ENCODE measurements around the gene FILIP1L.

FILIP1L gene

DNA sequence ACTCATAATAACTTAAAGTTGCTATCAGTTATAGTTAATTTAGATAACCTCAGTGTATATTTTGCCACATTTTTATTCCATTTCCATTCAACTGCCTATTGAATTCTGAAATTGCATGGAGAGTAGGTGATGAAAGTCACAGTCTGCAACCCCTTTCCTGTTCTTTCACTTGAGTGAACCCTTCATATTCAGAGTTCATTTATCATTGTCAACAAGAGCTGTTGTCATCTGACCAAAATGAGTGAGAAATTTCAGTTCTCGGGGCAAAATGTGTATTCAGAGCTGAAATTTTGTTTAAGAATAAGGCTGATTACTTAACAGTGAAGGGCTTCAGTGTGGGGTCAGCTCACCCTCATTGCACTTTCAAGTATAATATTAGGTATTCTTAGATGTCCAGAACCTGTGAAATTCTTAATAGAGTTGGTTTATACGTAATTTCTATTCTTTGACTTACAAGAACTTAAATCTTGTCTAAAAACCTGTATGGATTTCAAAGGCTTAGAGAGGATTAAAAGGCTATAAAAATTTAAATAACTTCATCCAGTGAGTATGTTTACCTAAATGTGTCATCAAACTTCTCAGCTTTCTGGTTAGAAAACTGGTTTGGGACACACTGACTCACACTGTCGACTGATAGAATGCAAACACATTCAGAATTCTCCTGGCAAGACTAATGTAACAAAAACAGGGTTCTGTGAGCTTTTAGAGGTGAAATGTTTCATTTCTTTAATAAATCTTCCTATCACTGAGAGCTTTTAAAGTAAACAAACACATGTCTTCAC, 204.4 kb downstream of the FILIP1L start:
- no peak for TF ChIP-seq CTCF (conservative IDR thresholded peaks at IDR 0.05; ENCODE audit: low read depth, low read length)
- DNase-seq (ENCODE audit: low read depth) = peak; percentile 76

DNA sequence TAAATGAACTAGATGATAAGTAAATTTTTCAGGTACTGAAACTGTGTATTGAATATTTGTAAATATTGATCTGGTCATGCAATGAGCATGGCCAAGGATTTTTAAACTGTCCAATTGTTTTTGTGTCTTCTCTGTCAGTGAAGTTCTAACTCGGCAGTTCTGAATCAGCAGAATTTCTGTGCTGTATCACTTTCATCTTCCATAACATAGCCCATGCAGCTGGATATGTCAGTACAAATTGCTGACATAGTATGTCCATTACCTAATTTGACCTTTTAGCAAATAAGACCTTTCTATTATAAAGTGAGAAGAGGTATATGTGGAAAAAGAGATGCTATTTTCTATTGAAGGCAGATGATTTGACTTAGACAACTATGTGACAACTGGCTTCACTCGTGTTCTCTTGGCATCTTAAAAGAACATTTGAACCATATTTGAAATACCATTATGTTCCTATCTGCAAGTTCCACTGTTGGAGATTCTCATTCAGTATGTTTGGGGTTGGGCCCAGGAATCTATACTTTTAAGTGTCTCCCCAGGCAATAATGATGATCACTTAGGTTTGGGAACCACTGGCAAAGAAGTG, 206.2 kb downstream of the FILIP1L start:
- H3K4me3 ChIP-seq (ENCODE audit: low read length) = no peak overlapping the region
- no peak for TF ChIP-seq CTCF (conservative IDR thresholded peaks at IDR 0.05; ENCODE audit: low read depth, low read length)
- DNase-seq (ENCODE audit: low read depth) = no peak

More for the DNA sequence above, 204.4 kb downstream of the FILIP1L start:
- no peak overlapping the region for H3K4me3 ChIP-seq (ENCODE audit: low read length)

- no peak for DNase-seq (ENCODE audit: low read depth)
- no peak overlapping the region for H3K4me3 ChIP-seq (ENCODE audit: low read length)
- no peak for TF ChIP-seq CTCF (conservative IDR thresholded peaks at IDR 0.05; ENCODE audit: low read depth, low read length)
Observed at GRCh38 chr3:99903869-99904268, 210.4 kb downstream of the FILIP1L start.

GRCh38 chr3:99902091-99902490, 212.2 kb downstream of the FILIP1L start:
- no peak for DNase-seq (ENCODE audit: low read depth)
- H3K4me3 ChIP-seq (ENCODE audit: low read length) = no peak overlapping the region
- no peak for TF ChIP-seq CTCF (conservative IDR thresholded peaks at IDR 0.05; ENCODE audit: low read depth, low read length)

- DNase-seq (ENCODE audit: low read depth) = peak; percentile 69
- TF ChIP-seq CTCF (conservative IDR thresholded peaks at IDR 0.05; ENCODE audit: low read depth, low read length) = no peak
- peak overlapping the region; percentile 21 for H3K4me3 ChIP-seq (ENCODE audit: low read length)
Observed at GRCh38 chr3:99901200-99901926, 212.9 kb downstream of the FILIP1L start.

DNA sequence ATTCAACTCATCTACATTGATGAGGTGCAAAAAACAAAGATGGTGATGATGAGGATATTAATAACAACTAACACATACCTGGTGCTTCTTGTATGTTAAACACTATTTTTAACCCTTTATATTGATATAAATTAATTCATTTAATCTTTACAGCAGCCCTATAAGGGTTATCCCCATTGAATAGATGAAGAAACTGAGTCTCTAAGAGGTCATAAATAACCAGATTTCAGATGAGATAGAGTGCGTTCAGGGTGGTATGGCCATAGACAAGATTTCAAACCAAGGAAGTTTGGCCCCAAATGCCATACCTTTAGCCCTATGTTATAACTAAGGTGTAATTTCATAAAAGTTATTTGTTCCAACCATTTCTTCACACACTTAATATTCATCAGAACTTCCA, 214.1 kb downstream of the FILIP1L start:
- no peak for DNase-seq (ENCODE audit: low read depth)
- no peak for TF ChIP-seq CTCF (conservative IDR thresholded peaks at IDR 0.05; ENCODE audit: low read depth, low read length)
- no peak overlapping the region for H3K4me3 ChIP-seq (ENCODE audit: low read length)

Data from retinal pigment epithelial cell (primary cell).